Mesendoderm (in vitro differentiated cells): ENCODE data around the gene PTPRQ.
"Not testable (repeated sequence)": the region's sequence is repeated elsewhere in the genome, so short reads cannot be mapped to it uniquely, and the experiment has no call there.

Experiments used
- DNase-seq: peaks from one replicate; pipeline ENCODE4 v3.0.0; 2013
- H2AK5ac ChIP-seq: 2 replicates; pipeline ENCODE4 v1.6.1; 2013; ENCODE audit warnings: low read length, inconsistent platforms
- H2BK120ac ChIP-seq: 2 replicates; pipeline ENCODE4 v1.6.1; 2013; ENCODE audit warnings: low read depth, mild to moderate bottlenecking, low read length, moderate library complexity, mixed read lengths
- H2BK15ac ChIP-seq: replicated peaks from 2 replicates; pipeline ENCODE4 v1.6.1; 2013; ENCODE audit warnings: low read depth, mild to moderate bottlenecking, moderate library complexity
- H2BK5ac ChIP-seq: 2 replicates; pipeline ENCODE4 v1.6.1; 2013; ENCODE audit warnings: low read length, inconsistent platforms
- H3K18ac ChIP-seq: 2 replicates; pipeline ENCODE4 v1.6.1; 2013; ENCODE audit warnings: mild to moderate bottlenecking, low read length, mixed read lengths
- H3K23ac ChIP-seq: one replicate; pipeline ENCODE4 v1.6.1; 2013; ENCODE audit warnings: low read length
- H3K27ac ChIP-seq: 2 replicates; pipeline ENCODE4 v1.5.1; 2013; ENCODE audit warnings: low read depth, mild to moderate bottlenecking, inconsistent platforms, low read length, moderate library complexity
- H3K27me3 ChIP-seq: 2 replicates; pipeline ENCODE4 v1.6.1; 2013; ENCODE audit warnings: low read length, control low read depth, mild to moderate bottlenecking, inconsistent platforms; ENCODE audit not compliant: insufficient read depth, poor library complexity
- H3K36me3 ChIP-seq: 2 replicates; pipeline ENCODE4 v1.6.1; 2013; ENCODE audit warnings: low read length, inconsistent platforms; ENCODE audit not compliant: control insufficient read depth, insufficient read depth
- H3K4ac ChIP-seq: one replicate; pipeline ENCODE4 v1.6.1; 2013; ENCODE audit warnings: low read depth, mild to moderate bottlenecking, low read length, moderate library complexity
- H3K4me1 ChIP-seq: 2 replicates; pipeline ENCODE4 v1.6.1; 2013; ENCODE audit warnings: low read depth, low read length, inconsistent platforms; ENCODE audit not compliant: control insufficient read depth
- H3K4me2 ChIP-seq: 2 replicates; pipeline ENCODE4 v1.6.1; 2013; ENCODE audit warnings: low read length
- H3K4me3 ChIP-seq: 2 replicates; pipeline ENCODE4 v1.5.1; 2013; ENCODE audit warnings: mild to moderate bottlenecking, low read length
- H3K56ac ChIP-seq: one replicate; pipeline ENCODE4 v1.6.1; 2013; ENCODE audit warnings: low read length
- H3K79me1 ChIP-seq: 2 replicates; pipeline ENCODE4 v1.6.1; 2013; ENCODE audit warnings: low read length, inconsistent platforms
- H3K79me2 ChIP-seq: 2 replicates; pipeline ENCODE4 v1.6.1; 2013; ENCODE audit warnings: mild to moderate bottlenecking, low read length; ENCODE audit not compliant: control insufficient read depth, insufficient read depth
- H3K9ac ChIP-seq: 2 replicates; pipeline ENCODE4 v1.6.1; 2013; ENCODE audit warnings: low read length, inconsistent platforms
- H4K5ac ChIP-seq: one replicate; pipeline ENCODE4 v1.6.1; 2013; ENCODE audit warnings: low read length
- H4K8ac ChIP-seq: one replicate; pipeline ENCODE4 v1.6.1; 2013; ENCODE audit warnings: low read depth, mild to moderate bottlenecking, control low read depth, low read length, moderate library complexity
- WGBS: extraction: QIAGEN DNeasy Blood & Tissue Kit; methylation state at CpG from one replicate; pipeline ENCODE4 v1.1.7; 2013; ENCODE audit warnings: low lambda C conversion rate, missing lambda C conversion rate; ENCODE audit not compliant: insufficient coverage; ENCODE audit errors: extremely low coverage; 5-methylcytosine and 5-hydroxymethylcytosine counted together

Gene PTPRQ

DNA sequence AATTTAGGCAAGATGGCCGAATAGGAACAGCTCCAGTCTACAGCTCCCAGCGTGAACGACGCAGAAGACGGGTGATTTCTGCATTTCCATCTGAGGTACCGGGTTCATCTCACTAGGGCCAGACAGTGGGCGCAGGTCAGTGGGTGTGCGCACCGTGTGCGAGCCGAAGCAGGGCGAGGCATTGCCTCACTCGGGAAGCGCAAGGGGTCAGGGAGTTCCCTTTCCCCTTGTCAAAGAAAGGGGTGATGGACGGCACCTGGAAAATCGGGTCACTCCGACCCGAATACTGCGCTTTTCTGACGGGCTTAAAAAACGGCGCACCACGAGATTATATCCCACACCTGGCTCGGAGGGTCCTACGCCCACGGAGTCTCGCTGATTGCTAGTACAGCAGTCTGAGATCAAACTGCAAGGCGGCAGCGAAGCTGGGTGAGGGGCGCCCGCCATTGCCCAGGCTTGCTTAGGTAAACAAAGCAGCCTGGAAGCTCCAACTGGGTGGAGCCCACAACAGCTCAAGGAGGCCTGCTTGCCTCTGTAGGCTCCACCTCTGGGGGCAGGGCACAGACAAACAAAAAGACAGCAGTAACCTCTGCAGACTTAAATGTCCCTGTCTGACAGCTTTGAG, 33.6 kb downstream of the PTPRQ start:
- H2AK5ac ChIP-seq, H3K79me2 ChIP-seq, H3K18ac ChIP-seq, H3K56ac ChIP-seq, H3K27ac ChIP-seq, DNase-seq, H3K79me1 ChIP-seq, H2BK120ac ChIP-seq, H4K8ac ChIP-seq, H3K4me2 ChIP-seq, H3K23ac ChIP-seq, H3K4me3 ChIP-seq, H3K4me1 ChIP-seq, H3K9ac ChIP-seq, H4K5ac ChIP-seq, H3K36me3 ChIP-seq, H2BK5ac ChIP-seq, H2BK15ac ChIP-seq, H3K4ac ChIP-seq, H3K27me3 ChIP-seq: not testable (repeated sequence)
- WGBS = no CpG with 5 or more reads among the region's 31 CpGs

DNA sequence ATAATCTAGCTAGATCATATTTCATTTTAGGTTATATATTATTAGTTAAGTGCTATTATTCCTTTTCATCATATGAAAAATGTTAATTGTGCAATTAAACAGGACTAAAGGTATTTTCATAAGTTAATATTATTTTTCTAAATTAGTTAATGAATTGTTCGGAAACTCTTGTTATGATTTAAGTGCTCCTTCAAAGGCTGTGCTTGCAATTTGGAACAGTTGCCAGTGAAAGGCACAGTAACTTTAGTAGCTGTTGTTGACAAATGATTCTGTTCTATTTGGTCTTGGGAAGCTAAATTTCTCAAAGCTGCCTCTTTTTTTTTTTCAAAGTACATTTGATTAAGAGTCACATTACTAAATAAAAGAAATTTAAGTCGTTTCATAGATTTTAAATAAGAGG, 40.7 kb downstream of the PTPRQ start:
- no peak for DNase-seq
- Histone ChIP-seq H3K56ac (no peak overlapping the region), H3K9ac (no peak overlapping the region), H3K79me2 (no peaks in the 10 kb centered on the region), H3K4me2 (no peak overlapping the region), H2AK5ac (no peak overlapping the region), H3K23ac (no peak overlapping the region), H4K8ac (no peak overlapping the region), H3K4me1 (no peaks in the 10 kb centered on the region), H2BK120ac (no peak overlapping the region), H3K18ac (no peak overlapping the region), H2BK5ac (no peak overlapping the region), H4K5ac (no peak overlapping the region), H3K27me3 (no peaks in the 10 kb centered on the region), H3K27ac (no peak overlapping the region), H3K36me3 (no peaks in the 10 kb centered on the region), H3K79me1 (no peaks in the 10 kb centered on the region), H3K4ac (no peak overlapping the region), H3K4me3 (no peak overlapping the region), H2BK15ac (no peak overlapping the region)
- WGBS = no CpG with 5 or more reads among the region's 2 CpGs

DNA sequence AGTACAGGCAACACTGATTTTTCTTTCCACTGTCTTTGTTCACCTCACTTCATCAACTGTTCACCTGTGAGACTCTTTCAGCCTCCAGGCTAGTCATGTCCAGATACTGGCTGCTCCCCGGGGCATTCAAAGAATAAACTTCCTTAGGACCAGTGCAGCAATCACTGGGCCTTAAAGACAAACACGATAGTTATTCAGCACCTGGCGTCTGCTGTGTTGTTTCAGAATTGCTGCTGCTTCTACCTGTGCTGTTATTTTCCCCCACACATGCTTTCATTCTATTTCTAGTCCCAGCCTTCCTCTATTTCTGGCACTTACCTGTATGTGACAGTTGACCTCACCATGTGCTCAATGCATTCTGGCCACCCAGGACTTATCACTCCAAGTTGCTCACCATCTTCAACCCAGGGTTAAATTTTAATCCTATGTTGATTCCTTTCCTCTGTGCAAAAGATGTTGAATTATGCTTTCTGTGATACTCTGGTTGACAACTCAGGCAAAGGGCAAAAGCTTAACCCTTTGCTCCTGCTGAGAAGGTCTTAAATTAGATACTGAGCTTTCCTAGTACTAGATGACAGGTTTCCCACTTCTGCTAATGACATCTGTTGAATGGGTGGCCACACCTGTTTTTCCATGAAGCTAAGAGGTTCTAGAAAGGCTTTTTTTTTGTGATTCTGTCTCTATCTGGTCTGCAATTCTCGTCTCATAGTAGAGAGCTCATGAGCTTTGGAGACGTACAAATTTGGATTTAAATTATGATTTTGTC, 41.4 kb downstream of the PTPRQ start:
- no peak overlapping the region for H3K23ac ChIP-seq
- H3K18ac ChIP-seq = no peak overlapping the region
- H3K27me3 ChIP-seq = no peaks in the 10 kb centered on the region
- H3K4ac ChIP-seq = no peak overlapping the region
- H3K56ac ChIP-seq = no peak overlapping the region
- H3K27ac ChIP-seq = no peak overlapping the region
- H2AK5ac ChIP-seq = no peak overlapping the region
- H2BK120ac ChIP-seq = no peak overlapping the region
- H2BK15ac ChIP-seq = no peak overlapping the region
- H4K5ac ChIP-seq = no peak overlapping the region
- no peaks in the 10 kb centered on the region for H3K79me1 ChIP-seq
- no peak overlapping the region for H3K9ac ChIP-seq
- H3K36me3 ChIP-seq = no peaks in the 10 kb centered on the region
- H3K4me3 ChIP-seq = no peak overlapping the region
- no peaks in the 10 kb centered on the region for H3K4me1 ChIP-seq
- DNase-seq = no peak
- H2BK5ac ChIP-seq = no peak overlapping the region
- H4K8ac ChIP-seq = no peak overlapping the region
- WGBS = no CpG with 5 or more reads among the region's 5 CpGs
- H3K79me2 ChIP-seq = no peaks in the 10 kb centered on the region
- no peak overlapping the region for H3K4me2 ChIP-seq

DNA sequence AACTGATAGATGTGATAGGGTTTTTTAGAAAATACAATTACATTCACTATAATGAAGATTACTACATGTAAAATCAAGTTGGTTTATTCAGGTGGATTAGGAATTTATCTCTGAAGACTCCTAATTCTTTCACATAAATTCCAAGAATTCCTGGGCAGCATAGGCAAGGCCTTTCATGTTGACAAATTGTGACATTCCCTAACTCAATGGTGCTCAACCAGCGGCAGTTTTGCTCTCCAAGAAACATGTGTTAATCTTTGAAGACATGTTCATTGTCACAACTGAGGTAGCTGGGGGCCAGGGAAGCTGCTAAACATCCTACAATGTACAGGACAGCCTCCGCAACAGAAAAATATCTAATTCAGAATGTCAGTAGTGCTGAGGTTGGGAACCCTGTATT, 46.3 kb downstream of the PTPRQ start:
- no CpG with 5 or more reads among the region's 2 CpGs for WGBS
- H3K27ac ChIP-seq = no peak overlapping the region
- peak; percentile 90 for DNase-seq

DNA sequence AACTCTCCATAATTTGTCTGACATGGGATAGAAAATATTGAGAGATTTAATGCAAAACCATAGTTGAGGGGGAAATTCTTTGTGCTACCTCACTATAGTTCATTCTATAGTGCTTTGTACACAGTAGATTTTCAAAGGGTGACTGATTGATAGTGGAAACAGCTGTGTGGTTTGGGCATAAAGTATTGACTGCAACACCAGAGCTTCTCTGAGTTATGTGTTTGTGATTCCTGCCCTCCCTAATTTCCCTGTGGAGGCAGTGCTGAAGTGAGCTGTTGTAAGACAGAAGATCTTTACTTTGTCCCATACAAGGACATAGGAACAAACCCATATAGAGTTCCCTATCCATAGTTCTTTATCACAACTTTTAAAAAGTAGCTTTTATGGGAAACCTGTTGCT, 47.1 kb downstream of the PTPRQ start:
- Histone ChIP-seq H2BK15ac (no peak overlapping the region), H3K4me3 (no peak overlapping the region), H3K18ac (no peak overlapping the region)

More for the DNA sequence above, 46.3 kb downstream of the PTPRQ start:
- H3K9ac ChIP-seq = no peak overlapping the region
- H3K79me1 ChIP-seq = no peaks in the 10 kb centered on the region
- no peak overlapping the region for H2BK5ac ChIP-seq
- H2AK5ac ChIP-seq = no peak overlapping the region
- no peaks in the 10 kb centered on the region for H3K36me3 ChIP-seq
- no peak overlapping the region for H4K8ac ChIP-seq
- no peak overlapping the region for H3K4me3 ChIP-seq
- H2BK120ac ChIP-seq = no peak overlapping the region
- no peak overlapping the region for H3K23ac ChIP-seq
- no peak overlapping the region for H3K4ac ChIP-seq
- no peak overlapping the region for H4K5ac ChIP-seq
- no peak overlapping the region for H2BK15ac ChIP-seq
- H3K4me1 ChIP-seq = no peaks in the 10 kb centered on the region
- no peak overlapping the region for H3K56ac ChIP-seq
- no peaks in the 10 kb centered on the region for H3K79me2 ChIP-seq
- H3K27me3 ChIP-seq = no peaks in the 10 kb centered on the region
- no peak overlapping the region for H3K18ac ChIP-seq
- H3K4me2 ChIP-seq = no peak overlapping the region

GRCh38 chr12:80493466-80493865, 49.4 kb downstream of the PTPRQ start:
- Histone ChIP-seq H2BK5ac (no peak overlapping the region), H2AK5ac (no peak overlapping the region), H2BK120ac (no peak overlapping the region), H3K27ac (no peak overlapping the region), H3K4ac (no peak overlapping the region), H3K27me3 (no peaks in the 10 kb centered on the region), H3K4me2 (no peak overlapping the region), H3K4me1 (no peaks in the 10 kb centered on the region), H3K36me3 (no peaks in the 10 kb centered on the region), H4K5ac (no peak overlapping the region), H3K79me2 (no peaks in the 10 kb centered on the region), H3K4me3 (no peak overlapping the region), H3K23ac (no peak overlapping the region), H3K9ac (no peak overlapping the region), H4K8ac (no peak overlapping the region), H2BK15ac (no peak overlapping the region), H3K56ac (no peak overlapping the region), H3K79me1 (no peaks in the 10 kb centered on the region), H3K18ac (no peak overlapping the region)
- WGBS = no CpG with 5 or more reads among the region's 2 CpGs
- peak; percentile 35 for DNase-seq

More for the DNA sequence above, 47.1 kb downstream of the PTPRQ start:
- no peak overlapping the region for H4K5ac ChIP-seq
- no peak overlapping the region for H2BK120ac ChIP-seq
- H3K4me2 ChIP-seq = no peak overlapping the region
- H3K56ac ChIP-seq = no peak overlapping the region
- no peak overlapping the region for H2AK5ac ChIP-seq
- DNase-seq = no peak
- H3K27ac ChIP-seq = no peak overlapping the region
- H3K36me3 ChIP-seq = no peaks in the 10 kb centered on the region
- H4K8ac ChIP-seq = no peak overlapping the region
- H3K27me3 ChIP-seq = no peaks in the 10 kb centered on the region
- H3K4ac ChIP-seq = no peak overlapping the region
- H3K9ac ChIP-seq = no peak overlapping the region
- H3K79me1 ChIP-seq = no peaks in the 10 kb centered on the region
- no peak overlapping the region for H3K23ac ChIP-seq
- no peak overlapping the region for H2BK5ac ChIP-seq
- no peaks in the 10 kb centered on the region for H3K79me2 ChIP-seq
- no peaks in the 10 kb centered on the region for H3K4me1 ChIP-seq
